Measurements from ENCODE around the gene CCDC85C. TPM values are rescaled to one million over a fixed set of nuclear protein-coding genes. Genes with fewer than 3 reads are reported as not detected.

CCDC85C gene
- total RNA-seq, 1 experiment from 2014 or later: 35.8 TPM

GRCh38 chr14:99461411-99462085 lies 142.5 kb downstream of the CCDC85C start:
- TF ChIP-seq ZNF232 (CRISPR knock-in tag; IDR thresholded peaks at IDR 0.05) (no peak), IRF2 (CRISPR knock-in tag; IDR thresholded peaks at IDR 0.05; ENCODE audit: borderline replicate concordance, low read depth) (no peak), EMX1 (CRISPR knock-in tag; IDR thresholded peaks at IDR 0.05) (no peak), NR2C2 (CRISPR knock-in tag; IDR thresholded peaks at IDR 0.05) (no peak), ETV6 (CRISPR knock-in tag; IDR thresholded peaks at IDR 0.05) (no peak), E2F1 (CRISPR knock-in tag; IDR thresholded peaks at IDR 0.05) (no peak), RELA (CRISPR knock-in tag; IDR thresholded peaks at IDR 0.05; ENCODE audit: borderline replicate concordance) (no peak), ATF2 (CRISPR knock-in tag; IDR thresholded peaks at IDR 0.05; ENCODE audit: borderline replicate concordance, low read depth) (no peak), ZBTB21 (CRISPR knock-in tag; IDR thresholded peaks at IDR 0.05; ENCODE audit: borderline replicate concordance) (no peak)
- TF ChIP-seq, protein P1, sequence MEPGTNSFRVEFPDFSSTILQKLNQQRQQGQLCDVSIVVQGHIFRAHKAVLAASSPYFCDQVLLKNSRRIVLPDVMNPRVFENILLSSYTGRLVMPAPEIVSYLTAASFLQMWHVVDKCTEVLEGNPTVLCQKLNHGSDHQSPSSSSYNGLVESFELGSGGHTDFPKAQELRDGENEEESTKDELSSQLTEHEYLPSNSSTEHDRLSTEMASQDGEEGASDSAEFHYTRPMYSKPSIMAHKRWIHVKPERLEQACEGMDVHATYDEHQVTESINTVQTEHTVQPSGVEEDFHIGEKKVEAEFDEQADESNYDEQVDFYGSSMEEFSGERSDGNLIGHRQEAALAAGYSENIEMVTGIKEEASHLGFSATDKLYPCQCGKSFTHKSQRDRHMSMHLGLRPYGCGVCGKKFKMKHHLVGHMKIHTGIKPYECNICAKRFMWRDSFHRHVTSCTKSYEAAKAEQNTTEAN (CRISPR knock-in tag; IDR thresholded peaks at IDR 0.05): no peak
- TF ChIP-seq, protein P2, sequence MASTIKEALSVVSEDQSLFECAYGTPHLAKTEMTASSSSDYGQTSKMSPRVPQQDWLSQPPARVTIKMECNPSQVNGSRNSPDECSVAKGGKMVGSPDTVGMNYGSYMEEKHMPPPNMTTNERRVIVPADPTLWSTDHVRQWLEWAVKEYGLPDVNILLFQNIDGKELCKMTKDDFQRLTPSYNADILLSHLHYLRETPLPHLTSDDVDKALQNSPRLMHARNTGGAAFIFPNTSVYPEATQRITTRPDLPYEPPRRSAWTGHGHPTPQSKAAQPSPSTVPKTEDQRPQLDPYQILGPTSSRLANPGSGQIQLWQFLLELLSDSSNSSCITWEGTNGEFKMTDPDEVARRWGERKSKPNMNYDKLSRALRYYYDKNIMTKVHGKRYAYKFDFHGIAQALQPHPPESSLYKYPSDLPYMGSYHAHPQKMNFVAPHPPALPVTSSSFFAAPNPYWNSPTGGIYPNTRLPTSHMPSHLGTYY (CRISPR knock-in tag; IDR thresholded peaks at IDR 0.05): no peak
- TF ChIP-seq, protein P3, sequence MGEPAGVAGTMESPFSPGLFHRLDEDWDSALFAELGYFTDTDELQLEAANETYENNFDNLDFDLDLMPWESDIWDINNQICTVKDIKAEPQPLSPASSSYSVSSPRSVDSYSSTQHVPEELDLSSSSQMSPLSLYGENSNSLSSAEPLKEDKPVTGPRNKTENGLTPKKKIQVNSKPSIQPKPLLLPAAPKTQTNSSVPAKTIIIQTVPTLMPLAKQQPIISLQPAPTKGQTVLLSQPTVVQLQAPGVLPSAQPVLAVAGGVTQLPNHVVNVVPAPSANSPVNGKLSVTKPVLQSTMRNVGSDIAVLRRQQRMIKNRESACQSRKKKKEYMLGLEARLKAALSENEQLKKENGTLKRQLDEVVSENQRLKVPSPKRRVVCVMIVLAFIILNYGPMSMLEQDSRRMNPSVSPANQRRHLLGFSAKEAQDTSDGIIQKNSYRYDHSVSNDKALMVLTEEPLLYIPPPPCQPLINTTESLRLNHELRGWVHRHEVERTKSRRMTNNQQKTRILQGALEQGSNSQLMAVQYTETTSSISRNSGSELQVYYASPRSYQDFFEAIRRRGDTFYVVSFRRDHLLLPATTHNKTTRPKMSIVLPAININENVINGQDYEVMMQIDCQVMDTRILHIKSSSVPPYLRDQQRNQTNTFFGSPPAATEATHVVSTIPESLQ (CRISPR knock-in tag; IDR thresholded peaks at IDR 0.05): no peak
- ATAC-seq (no peak), DNase-seq (ENCODE audit: low spot score) (no peak)
- Mint-ChIP-seq H3K9me3 (no peaks in the 10 kb centered on the region), H3K36me3 (peaks cover 18% of the 10 kb centered on the region), H3K27me3 (ENCODE audit: low read depth) (no peaks in the 10 kb centered on the region), H3K27ac (no peak overlapping the region), H3K4me1 (peaks cover 27% of the 10 kb centered on the region), H3K4me3 (no peak overlapping the region)
- ChIA-PET CTCF (interaction anchor here (0.6 to 2.1 kb wide), 7 partner anchors 12 to 150 kb away, joined by 3 to 6 read pairs (median 4); no protein-coding TSS in a partner anchor), POLR2A (no interaction called here)

- DNase-seq (ENCODE audit: low spot score) (no peak), ATAC-seq (peak; percentile 97)
- Mint-ChIP-seq H3K36me3 (peaks cover 19% of the 10 kb centered on the region), H3K27ac (peak overlapping the region; percentile 26), H3K4me3 (no peak overlapping the region), H3K27me3 (ENCODE audit: low read depth) (no peaks in the 10 kb centered on the region), H3K9me3 (no peaks in the 10 kb centered on the region), H3K4me1 (peaks cover 27% of the 10 kb centered on the region)
- ChIA-PET CTCF (interaction anchor here (0.6 to 1.8 kb wide), 6 partner anchors 36 to 732 kb away, joined by 3 to 6 read pairs (median 4); no protein-coding TSS in a partner anchor), POLR2A (no interaction called here)
- TF ChIP-seq SMAD3 (CRISPR knock-in tag; IDR thresholded peaks at IDR 0.05; ENCODE audit: borderline replicate concordance): no peak
- TF ChIP-seq ATF3 (CRISPR knock-in tag; conservative IDR thresholded peaks at IDR 0.05): no peak
- no peak for TF ChIP-seq RORB (CRISPR knock-in tag; IDR thresholded peaks at IDR 0.05)
- no peak for TF ChIP-seq ZNF416 (CRISPR knock-in tag; IDR thresholded peaks at IDR 0.05)
- TF ChIP-seq ESRRA (CRISPR knock-in tag; IDR thresholded peaks at IDR 0.05; ENCODE audit: borderline replicate concordance): no peak
- TF ChIP-seq ZNF512 (CRISPR knock-in tag; IDR thresholded peaks at IDR 0.05; ENCODE audit: borderline replicate concordance): no peak
- no peak for TF ChIP-seq E2F4 (CRISPR knock-in tag; IDR thresholded peaks at IDR 0.05; ENCODE audit: borderline replicate concordance, low read depth)
- no peak for TF ChIP-seq OVOL2 (CRISPR knock-in tag; IDR thresholded peaks at IDR 0.05; ENCODE audit: borderline replicate concordance)
- TF ChIP-seq, protein P4, sequence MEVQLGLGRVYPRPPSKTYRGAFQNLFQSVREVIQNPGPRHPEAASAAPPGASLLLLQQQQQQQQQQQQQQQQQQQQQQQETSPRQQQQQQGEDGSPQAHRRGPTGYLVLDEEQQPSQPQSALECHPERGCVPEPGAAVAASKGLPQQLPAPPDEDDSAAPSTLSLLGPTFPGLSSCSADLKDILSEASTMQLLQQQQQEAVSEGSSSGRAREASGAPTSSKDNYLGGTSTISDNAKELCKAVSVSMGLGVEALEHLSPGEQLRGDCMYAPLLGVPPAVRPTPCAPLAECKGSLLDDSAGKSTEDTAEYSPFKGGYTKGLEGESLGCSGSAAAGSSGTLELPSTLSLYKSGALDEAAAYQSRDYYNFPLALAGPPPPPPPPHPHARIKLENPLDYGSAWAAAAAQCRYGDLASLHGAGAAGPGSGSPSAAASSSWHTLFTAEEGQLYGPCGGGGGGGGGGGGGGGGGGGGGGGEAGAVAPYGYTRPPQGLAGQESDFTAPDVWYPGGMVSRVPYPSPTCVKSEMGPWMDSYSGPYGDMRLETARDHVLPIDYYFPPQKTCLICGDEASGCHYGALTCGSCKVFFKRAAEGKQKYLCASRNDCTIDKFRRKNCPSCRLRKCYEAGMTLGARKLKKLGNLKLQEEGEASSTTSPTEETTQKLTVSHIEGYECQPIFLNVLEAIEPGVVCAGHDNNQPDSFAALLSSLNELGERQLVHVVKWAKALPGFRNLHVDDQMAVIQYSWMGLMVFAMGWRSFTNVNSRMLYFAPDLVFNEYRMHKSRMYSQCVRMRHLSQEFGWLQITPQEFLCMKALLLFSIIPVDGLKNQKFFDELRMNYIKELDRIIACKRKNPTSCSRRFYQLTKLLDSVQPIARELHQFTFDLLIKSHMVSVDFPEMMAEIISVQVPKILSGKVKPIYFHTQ (CRISPR knock-in tag; IDR thresholded peaks at IDR 0.05): no peak
Measured at GRCh38 chr14:99460793-99461192, 143.2 kb downstream of the CCDC85C start.
